K562 treated with DMSO at 1 percent for 4 hours (cell line): ENCODE measurements around the gene OR2C3. TPM values are rescaled to one million over a fixed set of nuclear protein-coding genes. Genes with fewer than 3 reads are reported as not detected.

Experiments used
- total RNA-seq: library from RNA; unstranded; fragments of 300-600 nt; gene quantifications from 2 replicates; pipeline ENCODE4 v1.2.3, GENCODE V29; 2022; ENCODE audit not compliant: insufficient read depth

Gene OR2C3
- total RNA-seq = not detected in 2 replicates

GRCh38 chr1:247536340-247536739, at the start of gene OR2C3:
Gene OR2C3 (minus strand): TSS chr1:247536440. CDS start chr1:247532511, 3,929 bp downstream.

GRCh38 chr1:247548769-247549182, 12.5 kb upstream of the OR2C3 start, which contains the start of gene GCSAML:
Gene GCSAML (plus strand): TSS chr1:247549134. CDS start chr1:247549192, 58 bp downstream.

Other genes starting within 250 kb of the OR2C3 start
- gene ZNF496, start 204.6 kb downstream of the OR2C3 start, total RNA-seq = 39.6 and 43.0 TPM in 2 replicates
- gene NLRP3, start 120.3 kb downstream of the OR2C3 start, total RNA-seq = not detected in 2 replicates
- not detected in 2 replicates for gene OR2B11, start 78.3 kb downstream of the OR2C3 start, total RNA-seq
- gene GCSAML, start 12.7 kb upstream of the OR2C3 start, total RNA-seq = not detected in 2 replicates
- not detected in 2 replicates for gene OR2G2, start 51.9 kb upstream of the OR2C3 start, total RNA-seq
- not detected in 2 replicates for gene OR2G3, start 69.1 kb upstream of the OR2C3 start, total RNA-seq
- not detected in 2 replicates for gene OR13G1, start 143.3 kb upstream of the OR2C3 start, total RNA-seq
- gene OR6F1, start 180.2 kb upstream of the OR2C3 start, total RNA-seq = not detected in 2 replicates
- gene OR14K1, start 202.2 kb upstream of the OR2C3 start, total RNA-seq = not detected in 2 replicates
- gene OR14A2, start 211.7 kb upstream of the OR2C3 start, total RNA-seq = not detected in 2 replicates
- gene OR1C1, start 224.1 kb upstream of the OR2C3 start, total RNA-seq = not detected in 2 replicates